Brain microvascular endothelial cell (primary cell): ENCODE results near the gene GMDS.
A peak's percentile ranks its signal among the peaks of the same experiment; 100 is the strongest.
"Not testable (repeated sequence)": the region's sequence is repeated elsewhere in the genome, so short reads cannot be mapped to it uniquely, and the experiment has no call there.

Experiments used
- DNase-seq: peaks from one replicate; pipeline ENCODE4 v3.0.0-alpha.2; 2020
- H3K27ac ChIP-seq: fragments of 250-450 bp; sonication (Bioruptor Pico); 2 replicates; pipeline ENCODE4 v1.5.1; 2020; ENCODE audit warnings: mild to moderate bottlenecking, moderate library complexity
- H3K27me3 ChIP-seq: fragments of 250-450 bp; sonication (Bioruptor Pico); replicated peaks from 2 replicates; pipeline ENCODE4 v1.5.1; 2020; ENCODE audit warnings: mild to moderate bottlenecking
- H3K36me3 ChIP-seq: fragments of 250-450 bp; sonication (Bioruptor Pico); replicated peaks from 2 replicates; pipeline ENCODE4 v1.5.1; 2020; ENCODE audit warnings: mild to moderate bottlenecking
- H3K4me3 ChIP-seq: 2 replicates; pipeline ENCODE4 v1.5.1; 2011; ENCODE audit warnings: low read depth, mild to moderate bottlenecking, control low read depth, low read length, moderate library complexity
- in situ Hi-C: cut with HindIII; loops from 2 replicates; pipeline ENCODE4 v1.10.0; 2017; ENCODE audit warnings: low sequenced_read_pairs, low pct_ligation_motif_present
- TF ChIP-seq, protein P1 (sequence below): IDR thresholded peaks from 2 replicates; pipeline ENCODE4 v1.5.1; 2011; ENCODE audit warnings: low read depth, mild to moderate bottlenecking, moderate library complexity, low read length, control low read depth, inconsistent platforms; ENCODE audit errors: missing control alignments

Gene GMDS

DNA sequence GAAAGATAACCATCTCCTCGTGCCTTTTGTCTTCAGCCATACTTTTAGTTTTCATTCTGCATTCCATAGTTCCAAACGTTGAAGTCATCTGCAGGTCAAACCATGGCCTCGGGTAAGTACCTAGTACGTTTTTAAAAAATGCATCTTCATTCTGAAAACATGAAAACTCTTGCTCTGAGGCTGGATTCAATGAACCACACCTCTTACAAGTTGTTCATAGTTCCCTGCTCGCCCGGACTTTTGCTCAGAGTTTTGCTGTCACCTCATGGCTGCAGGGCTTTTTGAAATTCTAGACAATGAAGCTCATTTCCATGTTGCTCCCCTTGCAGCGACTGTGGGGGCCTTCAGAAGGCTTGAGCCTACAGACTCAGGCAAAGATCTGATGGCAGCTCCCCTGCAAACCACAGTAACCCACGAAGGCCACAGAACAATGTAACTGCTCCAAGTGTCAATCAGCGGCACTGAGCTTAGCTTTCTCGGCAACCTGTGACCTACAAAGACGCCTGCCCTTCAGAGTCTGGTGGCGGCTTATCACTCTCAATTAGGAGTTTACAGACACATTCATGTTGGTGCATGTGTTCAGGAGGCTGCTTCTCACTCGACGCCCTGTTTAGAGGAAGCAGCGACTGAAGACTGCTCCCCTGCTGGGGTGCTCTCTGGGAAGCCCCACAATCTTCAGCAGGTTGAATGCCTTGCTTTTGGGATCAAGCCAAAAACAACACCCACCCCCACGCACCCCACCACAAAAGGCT, 574.5 kb downstream of the GMDS start:
- Histone ChIP-seq H3K36me3 (no peaks in the 10 kb centered on the region), H3K27me3 (no peaks in the 10 kb centered on the region), H3K27ac (no peak overlapping the region), H3K4me3 (no peak overlapping the region)
- TF ChIP-seq, protein P1, sequence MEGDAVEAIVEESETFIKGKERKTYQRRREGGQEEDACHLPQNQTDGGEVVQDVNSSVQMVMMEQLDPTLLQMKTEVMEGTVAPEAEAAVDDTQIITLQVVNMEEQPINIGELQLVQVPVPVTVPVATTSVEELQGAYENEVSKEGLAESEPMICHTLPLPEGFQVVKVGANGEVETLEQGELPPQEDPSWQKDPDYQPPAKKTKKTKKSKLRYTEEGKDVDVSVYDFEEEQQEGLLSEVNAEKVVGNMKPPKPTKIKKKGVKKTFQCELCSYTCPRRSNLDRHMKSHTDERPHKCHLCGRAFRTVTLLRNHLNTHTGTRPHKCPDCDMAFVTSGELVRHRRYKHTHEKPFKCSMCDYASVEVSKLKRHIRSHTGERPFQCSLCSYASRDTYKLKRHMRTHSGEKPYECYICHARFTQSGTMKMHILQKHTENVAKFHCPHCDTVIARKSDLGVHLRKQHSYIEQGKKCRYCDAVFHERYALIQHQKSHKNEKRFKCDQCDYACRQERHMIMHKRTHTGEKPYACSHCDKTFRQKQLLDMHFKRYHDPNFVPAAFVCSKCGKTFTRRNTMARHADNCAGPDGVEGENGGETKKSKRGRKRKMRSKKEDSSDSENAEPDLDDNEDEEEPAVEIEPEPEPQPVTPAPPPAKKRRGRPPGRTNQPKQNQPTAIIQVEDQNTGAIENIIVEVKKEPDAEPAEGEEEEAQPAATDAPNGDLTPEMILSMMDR, result no peak
- peak; percentile 51 for DNase-seq
- in situ Hi-C loops, result no loop called here

DNA sequence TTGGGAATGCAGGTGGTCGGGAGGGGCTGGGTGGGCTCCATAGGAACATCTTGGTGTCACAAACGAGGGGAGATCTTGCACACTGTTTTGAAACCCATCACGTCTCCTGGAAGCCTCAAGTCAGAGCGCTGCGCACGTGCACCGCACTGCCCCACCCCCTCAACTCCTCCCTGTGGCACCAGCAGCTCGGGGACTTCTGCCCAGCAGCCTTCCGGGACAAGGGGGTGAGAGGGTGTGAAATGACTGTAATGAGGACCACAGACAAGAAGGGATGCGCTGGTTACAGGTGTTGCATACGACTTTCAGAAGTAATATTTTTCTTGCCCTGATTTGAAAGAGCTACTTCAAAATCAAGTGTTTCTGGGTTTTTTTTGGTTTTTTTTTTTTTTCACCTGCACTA, 575.4 kb downstream of the GMDS start:
- TF ChIP-seq, protein P1, result no peak
- Histone ChIP-seq H3K36me3 (no peaks in the 10 kb centered on the region), H3K27ac (no peak overlapping the region), H3K4me3 (no peak overlapping the region), H3K27me3 (no peaks in the 10 kb centered on the region)
- DNase-seq, result no peak
- in situ Hi-C loops, result no loop called here

DNA sequence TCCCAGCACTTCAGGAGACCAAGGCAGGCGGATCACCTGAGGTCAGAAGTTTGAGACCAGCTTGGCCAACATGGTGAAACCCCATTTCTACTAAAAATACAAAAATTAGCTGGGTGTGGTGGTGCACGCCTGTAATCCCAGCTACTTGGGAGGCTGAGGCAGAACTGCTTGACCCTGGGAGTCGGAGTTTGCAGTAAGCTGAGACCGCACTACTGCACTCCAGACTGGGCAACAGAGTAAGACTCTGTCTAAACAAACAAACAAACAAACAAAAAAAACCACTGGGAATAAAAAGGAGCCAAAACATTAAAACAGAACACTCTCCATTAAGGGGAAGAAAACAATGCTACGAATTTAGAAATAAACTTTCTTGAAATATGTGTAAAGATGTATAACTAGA, 576.9 kb downstream of the GMDS start:
- in situ Hi-C loops, DNase-seq, H3K27ac ChIP-seq, H3K36me3 ChIP-seq, H3K27me3 ChIP-seq, H3K4me3 ChIP-seq: not testable (repeated sequence)

DNA sequence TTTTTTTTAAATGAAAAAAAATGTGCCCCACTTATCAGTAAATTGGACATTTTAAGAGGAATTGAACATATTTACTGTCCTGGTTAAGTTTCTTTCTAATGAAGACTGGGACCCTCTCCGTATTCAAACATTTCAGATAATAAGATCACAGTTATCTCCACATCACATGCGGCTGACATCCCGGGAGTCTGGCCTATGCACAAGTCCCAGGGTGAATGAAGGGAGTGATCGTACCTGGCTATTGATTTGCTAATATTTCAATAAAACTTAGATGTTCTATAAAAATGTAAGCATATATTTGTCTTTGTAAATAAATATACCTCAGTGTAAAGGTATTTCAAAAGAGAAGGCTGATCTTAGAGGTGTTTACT, 577.6 kb downstream of the GMDS start:
- TF ChIP-seq, protein P1, result no peak

DNA sequence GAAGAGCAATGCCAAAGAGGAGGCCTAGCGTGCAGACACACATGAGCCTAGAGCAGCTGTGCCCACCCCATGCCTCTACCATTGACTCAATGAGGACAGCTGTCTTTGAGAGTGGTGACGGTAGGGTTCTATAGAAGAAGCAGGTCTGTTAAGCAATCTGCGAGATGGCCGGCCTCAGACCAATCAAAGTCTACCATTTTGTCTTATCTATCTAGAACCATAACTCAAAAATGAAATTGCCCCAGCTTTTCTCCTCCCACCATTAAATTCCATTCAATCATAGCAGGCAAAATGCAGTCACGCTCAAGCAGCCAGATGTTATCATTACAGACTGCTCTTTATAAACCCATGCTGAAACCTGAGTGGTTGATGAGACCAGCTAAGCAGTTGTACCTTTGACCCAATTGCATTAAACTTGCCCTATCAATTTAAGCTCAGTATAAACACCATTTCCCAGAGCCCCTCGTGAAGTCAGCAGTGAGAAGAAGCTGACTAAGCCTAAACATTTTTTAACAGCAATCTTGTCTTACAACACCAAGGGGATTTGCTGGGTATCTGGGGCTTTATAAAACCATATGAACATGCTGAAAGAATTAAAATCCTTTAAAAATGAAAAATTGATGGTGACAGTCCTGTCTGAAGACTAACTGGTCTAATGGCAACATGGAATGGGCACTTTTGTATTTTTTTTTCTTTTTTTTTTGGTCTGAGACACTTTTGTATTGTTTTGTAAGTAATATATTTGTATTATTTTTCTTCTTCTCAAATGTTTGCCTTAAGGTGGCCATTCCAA, 578.2 kb downstream of the GMDS start:
- Histone ChIP-seq H3K4me3 (no peak overlapping the region), H3K36me3 (no peaks in the 10 kb centered on the region), H3K27ac (no peak overlapping the region), H3K27me3 (no peaks in the 10 kb centered on the region)
- no peak for DNase-seq
- TF ChIP-seq, protein P1, result no peak
- in situ Hi-C loops, result no loop called here

More for the DNA sequence above, 577.6 kb downstream of the GMDS start:
- Histone ChIP-seq H3K27me3 (no peaks in the 10 kb centered on the region), H3K4me3 (no peak overlapping the region), H3K27ac (no peak overlapping the region), H3K36me3 (no peaks in the 10 kb centered on the region)
- no peak for DNase-seq
- in situ Hi-C loops, result no loop called here

DNA sequence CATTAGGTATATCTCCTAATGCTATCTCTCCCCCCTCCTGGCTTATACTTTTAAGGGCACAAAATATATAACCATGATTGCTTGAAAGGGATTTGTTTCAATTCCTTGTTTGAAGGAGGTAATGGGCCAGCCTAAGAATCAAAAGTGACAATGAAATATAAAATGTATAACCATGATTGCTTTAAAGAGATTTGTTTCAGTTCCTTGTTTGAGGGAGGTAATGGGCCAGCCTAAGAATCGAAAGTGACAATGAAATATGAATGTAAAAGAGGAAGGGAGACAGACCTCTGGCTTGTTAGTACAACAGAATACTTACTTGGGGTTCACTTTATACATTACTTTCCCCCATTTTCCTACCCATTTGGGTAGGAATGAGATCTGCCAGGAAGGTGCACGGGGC, 580.2 kb downstream of the GMDS start:
- no peak overlapping the region for H3K4me3 ChIP-seq
- H3K36me3 ChIP-seq, result no peaks in the 10 kb centered on the region
- no peaks in the 10 kb centered on the region for H3K27me3 ChIP-seq
- TF ChIP-seq, protein P1, result no peak
- in situ Hi-C loops, result no loop called here
- DNase-seq, result no peak
- H3K27ac ChIP-seq, result no peak overlapping the region
